ENCODE measurements around the gene CYB5B. TPM values are rescaled to one million over a fixed set of nuclear protein-coding genes. Genes with fewer than 3 reads are reported as not detected.

Gene CYB5B
- polyA plus RNA-seq, 3 donors: 24.9 to 63.0 (median 54.0) TPM

DNA sequence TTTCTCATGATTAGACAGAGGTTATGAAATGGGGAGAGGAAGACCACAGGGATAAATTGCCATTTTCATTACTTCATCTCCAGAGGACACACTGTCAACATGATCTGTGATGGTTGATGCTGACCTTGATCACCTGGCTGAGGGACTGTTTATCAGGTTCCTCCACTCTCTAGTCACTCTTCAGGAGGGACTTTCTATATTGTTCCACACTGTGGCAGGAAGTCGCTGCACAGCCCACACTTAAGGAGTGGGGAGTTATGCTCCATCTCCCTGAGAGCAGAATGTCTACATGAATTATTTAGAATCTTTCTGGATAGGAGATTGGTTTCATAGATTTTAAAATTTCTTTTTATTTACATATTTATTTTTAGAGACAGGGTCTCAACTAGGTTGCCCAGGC, 46.7 kb downstream of the CYB5B start:
- no peak overlapping the region for H3K27ac ChIP-seq (ENCODE audit: low read depth, low read length)
- WGBS, 3 donors: 79 to 92% (median 80%) methylated on average over 1 of the region's 1 CpG

DNA sequence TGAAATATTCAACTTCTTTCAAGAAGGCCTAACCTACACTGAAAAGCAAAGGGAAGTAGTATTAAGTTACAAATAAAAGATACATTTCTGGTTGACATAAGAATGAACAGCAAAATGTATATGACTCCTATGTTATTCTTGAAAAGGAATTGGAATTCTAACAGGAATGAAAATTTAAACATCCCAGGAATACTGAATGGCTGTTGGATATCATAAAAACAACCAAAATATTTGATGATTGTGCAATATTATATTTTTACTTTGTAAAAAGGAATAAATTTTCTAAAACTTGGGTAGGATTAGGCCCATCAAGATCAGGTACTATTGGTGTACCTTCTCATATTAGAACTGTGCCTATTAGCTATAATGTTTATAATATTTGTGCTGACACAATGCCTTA, 50.0 kb downstream of the CYB5B start:
- no peak overlapping the region for H3K27ac ChIP-seq (ENCODE audit: low read depth, low read length)

DNA sequence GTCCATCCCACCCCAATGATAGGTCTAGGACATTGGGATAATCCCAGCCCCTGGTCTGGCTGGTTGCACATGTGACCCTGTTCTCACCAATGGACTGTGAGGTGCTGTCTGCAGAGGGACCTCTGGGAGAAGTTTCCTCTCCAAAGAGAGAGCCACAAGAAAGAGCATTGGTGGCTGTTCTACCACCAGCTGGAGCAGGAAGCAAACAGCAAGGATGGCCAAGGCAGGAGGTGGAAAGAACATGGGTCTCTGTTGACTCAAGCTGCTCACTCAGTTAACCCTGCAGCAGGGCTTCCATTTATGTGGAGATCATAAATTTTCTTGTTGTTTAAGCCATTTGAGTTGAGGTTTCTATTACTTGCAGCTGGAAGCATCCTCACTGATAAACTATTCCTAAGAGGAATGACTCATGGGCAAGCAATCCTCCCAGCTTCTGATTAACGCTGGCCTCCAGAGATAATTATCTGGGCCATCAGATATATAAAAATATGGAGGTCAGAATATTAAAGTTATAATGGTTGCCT, 52.6 kb downstream of the CYB5B start:
- no peak overlapping the region for H3K27ac ChIP-seq (ENCODE audit: low read depth, low read length)
- 8 to 58% (median 9%) methylated on average over 1 of the region's 1 CpG for WGBS, 3 donors

DNA sequence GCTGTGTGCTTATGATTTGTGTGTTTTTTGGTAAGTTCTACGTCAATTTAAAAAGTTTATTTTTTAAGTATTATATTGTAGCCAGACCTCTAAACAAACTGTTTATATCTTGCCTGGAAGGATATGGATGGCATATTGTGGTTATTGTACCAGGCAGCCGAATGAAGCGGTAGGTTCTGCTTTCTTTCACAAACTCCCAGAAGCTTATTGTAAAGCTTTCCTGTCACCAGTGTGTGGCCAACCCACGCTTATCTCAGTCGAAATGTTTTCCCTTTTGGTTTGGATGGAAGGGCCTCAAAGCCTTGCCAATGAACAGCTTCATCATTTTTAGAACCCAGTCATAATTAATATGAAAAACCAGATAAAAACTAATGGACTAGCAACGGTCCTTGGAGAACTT, 53.1 kb downstream of the CYB5B start:
- WGBS, 3 donors: 16 to 60% (median 24%) methylated on average over 6 of the region's 6 CpGs
- no peak overlapping the region for H3K27ac ChIP-seq (ENCODE audit: low read depth, low read length)

DNA sequence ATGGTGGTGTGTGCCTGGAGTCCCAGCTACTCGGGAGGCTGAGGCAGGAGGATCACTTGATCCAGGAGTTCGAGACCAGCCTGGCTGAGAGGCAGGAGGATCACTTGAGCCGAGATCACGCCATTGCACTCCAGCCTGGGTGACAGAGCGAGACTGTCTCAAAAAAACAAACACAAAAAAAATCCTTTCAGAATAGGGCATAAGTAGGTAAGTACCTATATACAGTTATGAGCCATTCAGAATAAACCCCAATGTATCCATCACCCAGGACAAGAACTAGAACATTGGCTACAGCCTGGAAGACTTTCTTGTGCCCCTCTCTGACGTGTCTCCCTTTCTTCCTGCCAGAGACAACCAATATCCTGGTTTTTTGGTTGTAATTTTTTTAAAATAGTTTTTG, 54.3 kb downstream of the CYB5B start:
- 93 to 95% (median 95%) methylated on average over 6 of the region's 6 CpGs for WGBS, 3 donors
- H3K27ac ChIP-seq (ENCODE audit: low read depth, low read length): no peak overlapping the region

DNA sequence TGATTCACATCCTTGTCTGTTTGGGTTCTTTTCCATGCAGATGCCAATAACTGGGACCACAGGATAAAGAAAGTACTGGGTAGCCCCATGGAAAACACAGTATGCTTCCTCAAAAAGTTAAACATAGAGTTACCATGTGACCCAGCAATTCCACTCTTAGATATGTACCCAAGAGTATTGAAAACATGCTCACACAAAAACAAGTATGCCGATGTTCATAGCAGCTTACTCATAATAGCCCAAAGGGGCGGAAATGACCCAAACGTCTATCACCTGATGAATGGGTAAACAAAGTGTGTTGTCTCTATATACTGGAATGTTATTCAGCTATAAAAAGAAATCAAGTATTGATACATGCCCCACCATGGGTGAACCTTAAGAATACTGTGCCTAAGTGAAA, 55.4 kb downstream of the CYB5B start:
- H3K27ac ChIP-seq (ENCODE audit: low read depth, low read length): no peak overlapping the region
- 87 to 88% (median 88%) methylated on average over 3 of the region's 3 CpGs for whole genome bisulfite sequencing, 3 donors

DNA sequence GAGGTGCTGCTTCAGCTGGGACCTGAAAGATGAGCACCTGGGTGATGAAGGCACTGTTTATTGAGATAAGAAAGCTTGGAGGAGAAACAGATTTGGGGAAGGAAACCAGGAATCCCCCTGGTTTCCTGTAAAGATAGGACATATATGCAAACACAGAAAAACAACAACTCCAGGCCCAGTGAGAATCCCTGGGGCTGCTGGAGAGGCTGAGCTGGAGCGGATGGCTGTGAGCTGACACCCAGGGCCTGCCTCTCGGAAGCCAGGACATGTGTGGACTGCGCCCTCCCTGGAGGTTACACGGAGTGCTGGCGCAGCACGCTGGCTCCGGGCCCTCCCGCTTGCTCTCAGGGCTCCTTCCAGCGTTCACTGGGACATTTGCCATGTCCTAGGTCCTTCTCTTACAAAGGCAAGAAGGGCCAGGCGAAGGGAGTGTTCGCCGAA, 57.5 kb downstream of the CYB5B start:
- 28 to 57% (median 32%) methylated on average over 12 of the region's 12 CpGs for WGBS, 3 donors
- H3K27ac ChIP-seq (ENCODE audit: low read depth, low read length): peak overlapping the region; percentile 48

DNA sequence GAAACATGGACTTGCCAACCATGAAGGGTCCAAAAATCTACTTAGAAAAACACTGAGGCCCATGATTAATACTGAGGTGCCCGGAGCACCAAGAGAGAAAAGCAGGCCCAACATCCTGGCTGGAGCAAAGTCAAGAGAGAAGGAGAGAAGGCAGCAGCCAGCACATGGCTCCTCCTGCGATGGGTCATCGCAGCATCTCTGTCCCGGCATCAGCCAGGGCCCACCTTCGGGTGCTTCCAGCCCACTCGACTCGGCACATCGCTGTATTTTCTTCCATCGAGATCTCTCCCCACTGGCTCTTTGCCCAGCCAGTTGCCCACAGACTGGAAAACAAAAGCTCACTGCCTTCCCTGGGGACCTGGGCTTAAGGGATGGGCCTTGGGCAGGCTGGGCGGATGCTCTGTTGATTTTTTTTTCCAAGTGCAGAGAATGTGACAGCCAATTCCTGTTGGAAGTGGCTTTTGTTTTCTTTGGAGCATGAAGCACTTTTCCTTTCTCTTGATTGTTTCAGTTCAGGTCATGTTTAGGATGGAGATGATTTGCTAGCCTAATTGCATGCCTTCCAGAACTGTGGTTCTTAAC, 58.1 kb downstream of the CYB5B start:
- WGBS, 3 donors: 46 to 77% (median 61%) methylated on average over 10 of the region's 10 CpGs

DNA sequence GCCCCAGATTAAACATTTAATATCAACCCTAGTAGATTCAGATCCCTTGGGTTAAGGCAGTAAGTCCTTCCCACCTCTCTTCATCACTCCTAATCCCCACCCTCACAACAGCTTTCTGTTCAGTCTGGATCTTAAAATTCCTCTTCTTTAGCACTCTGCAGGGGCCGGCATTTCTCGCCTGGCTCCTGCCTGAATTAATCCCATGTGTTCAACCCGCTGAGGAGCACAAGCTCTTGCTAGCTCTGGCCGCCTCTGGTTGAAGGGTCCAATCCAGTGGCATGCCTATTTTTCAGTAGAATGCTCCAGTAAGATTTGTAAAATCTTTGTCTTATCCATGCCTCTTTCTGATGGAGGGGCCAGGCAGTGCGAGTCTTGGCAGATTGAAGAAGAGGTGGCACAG, 59.2 kb downstream of the CYB5B start:
- 72 to 90% (median 85%) methylated on average over 5 of the region's 5 CpGs for WGBS, 3 donors
- H3K27ac ChIP-seq (ENCODE audit: low read depth, low read length): no peak overlapping the region

More for the DNA sequence above, 58.1 kb downstream of the CYB5B start:
- H3K27ac ChIP-seq (ENCODE audit: low read depth, low read length): no peak overlapping the region

DNA sequence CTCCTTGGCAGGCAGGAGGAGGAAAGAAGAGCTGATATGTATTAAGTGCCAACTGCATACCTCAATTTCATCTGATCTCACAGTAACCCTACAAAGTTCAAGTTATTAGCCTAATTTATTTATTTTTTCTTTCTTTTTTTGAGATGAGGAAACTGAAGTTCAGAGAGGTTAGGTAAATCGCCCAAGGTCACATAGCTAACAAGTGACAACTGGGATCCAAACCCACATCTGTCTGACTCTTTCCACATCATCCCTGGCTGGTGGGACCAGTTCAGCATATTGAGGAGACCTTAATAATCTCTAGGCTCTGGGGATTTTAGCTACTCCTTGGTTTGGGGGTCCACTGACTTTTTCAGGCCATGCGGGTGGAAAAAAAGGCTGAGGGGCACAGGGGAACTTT, 60.9 kb downstream of the CYB5B start:
- H3K27ac ChIP-seq (ENCODE audit: low read depth, low read length): no peak overlapping the region
- 93 to 98% (median 95%) methylated on average over 2 of the region's 2 CpGs for WGBS, 3 donors

DNA sequence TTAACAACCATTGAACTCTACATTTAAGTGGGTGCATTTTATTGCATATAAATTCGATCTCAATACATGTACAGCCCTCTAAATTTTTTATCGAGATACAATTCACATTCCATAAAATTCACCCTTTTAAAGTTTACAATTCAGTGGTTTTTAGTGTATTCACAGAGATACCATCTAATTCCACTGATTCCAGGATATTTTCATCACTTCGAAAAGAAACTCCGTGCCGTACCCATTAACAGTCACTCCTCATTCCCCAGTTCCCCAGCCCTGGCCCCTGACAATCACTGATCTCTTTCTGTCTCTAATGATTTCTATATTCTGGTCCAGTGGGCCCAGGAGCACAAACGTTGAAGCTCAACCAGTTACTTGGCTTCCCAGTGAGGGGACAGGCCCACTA, 61.4 kb downstream of the CYB5B start:
- whole genome bisulfite sequencing, 3 donors: 90 to 95% (median 95%) methylated on average over 6 of the region's 6 CpGs
- no peak overlapping the region for H3K27ac ChIP-seq (ENCODE audit: low read depth, low read length)

DNA sequence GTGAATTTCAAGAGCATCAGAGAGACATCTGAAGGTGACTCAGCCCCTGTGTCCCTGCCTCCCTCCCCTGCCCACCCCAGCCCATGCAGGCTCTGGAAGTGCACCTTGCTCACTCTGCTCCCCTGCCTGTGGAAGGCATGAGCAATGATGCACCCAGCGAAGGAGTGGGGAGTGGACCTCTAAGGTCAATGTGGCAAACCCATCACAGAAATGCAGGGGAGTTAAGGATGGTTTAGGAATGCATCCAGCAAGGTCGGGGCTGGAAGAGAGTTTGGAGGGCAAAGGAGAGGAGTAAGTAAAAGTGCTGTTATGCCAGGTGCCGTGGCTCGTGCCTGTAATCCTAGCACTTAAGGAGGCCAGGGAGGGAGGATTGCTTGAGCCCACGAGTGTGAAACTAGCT, 61.9 kb downstream of the CYB5B start:
- 85 to 91% (median 85%) methylated on average over 5 of the region's 5 CpGs for WGBS, 3 donors
- no peak overlapping the region for H3K27ac ChIP-seq (ENCODE audit: low read depth, low read length)

DNA sequence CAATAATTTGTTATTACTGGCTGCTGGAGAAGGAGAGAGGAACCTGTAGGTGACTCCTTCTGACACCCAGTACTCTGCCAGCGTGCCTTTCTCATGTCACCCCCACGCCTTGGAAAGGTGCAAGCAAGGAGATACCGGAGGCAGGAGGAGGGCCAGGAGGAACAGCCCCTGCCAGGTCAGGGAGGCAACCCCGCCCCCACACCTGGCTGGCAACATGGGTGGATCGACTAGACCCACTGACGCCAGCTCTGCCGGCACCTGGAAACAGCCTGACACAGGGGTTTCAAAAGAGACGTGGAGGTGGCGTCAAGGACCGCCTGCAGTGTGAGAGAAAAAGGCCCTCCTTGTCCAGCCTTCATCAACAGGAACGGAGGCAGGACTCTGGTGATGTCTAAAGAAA, 62.3 kb downstream of the CYB5B start:
- H3K27ac ChIP-seq (ENCODE audit: low read depth, low read length): no peak overlapping the region
- WGBS, 3 donors: 79 to 94% (median 89%) methylated on average over 11 of the region's 11 CpGs

DNA sequence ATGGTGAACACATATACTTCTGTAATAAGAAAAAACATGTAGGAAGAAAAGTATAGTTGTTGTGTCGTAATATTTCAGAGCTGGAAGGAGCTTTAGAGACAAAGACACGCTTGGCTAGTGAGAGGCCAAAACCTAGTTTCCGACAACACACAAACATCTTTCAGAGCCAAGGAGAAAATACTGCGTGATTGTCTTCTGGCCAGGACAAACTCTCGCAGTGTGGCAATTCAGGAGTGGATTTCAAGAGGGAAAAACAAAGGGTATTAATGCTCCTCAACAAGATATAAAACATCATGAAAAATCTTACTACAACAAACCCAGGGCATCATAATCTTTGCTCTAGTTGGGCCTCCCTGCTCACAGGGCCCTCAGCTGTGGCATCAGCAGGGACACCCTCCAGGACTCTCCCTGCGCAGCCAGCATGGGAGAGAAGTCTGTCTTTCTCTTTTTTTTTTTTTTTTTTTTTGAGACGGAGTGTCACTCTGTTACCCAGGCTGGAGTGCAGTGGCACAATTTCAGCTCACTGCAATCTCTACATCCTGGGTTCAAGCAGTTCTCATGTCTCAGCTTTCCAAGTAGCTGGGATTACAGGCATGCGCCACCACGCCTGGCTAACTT, 66.4 kb downstream of the CYB5B start:
- no peak overlapping the region for H3K27ac ChIP-seq (ENCODE audit: low read depth, low read length)
- WGBS, 3 donors: 81 to 88% (median 87%) methylated on average over 8 to 9 of the region's 9 CpGs

DNA sequence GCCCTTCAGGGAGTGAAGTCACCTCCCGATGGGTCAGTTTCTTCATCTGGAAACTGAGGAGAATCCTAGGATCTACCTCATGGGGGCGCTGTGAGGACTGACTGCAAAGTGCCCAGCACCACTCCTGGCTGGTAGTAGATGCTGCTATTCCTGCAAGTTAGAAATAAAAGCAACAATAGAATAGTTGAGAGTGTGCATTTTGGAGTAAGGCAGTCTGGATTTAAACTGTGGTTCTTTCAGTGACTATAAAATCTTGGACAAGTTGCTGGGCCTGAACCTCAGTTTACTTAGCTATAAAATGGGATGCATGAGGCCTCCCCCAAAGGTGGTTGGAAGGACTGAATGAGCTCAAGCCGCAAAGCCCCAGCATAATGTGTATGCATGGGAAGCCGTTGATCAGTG, 70.6 kb downstream of the CYB5B start:
- WGBS, 3 donors: 72 to 82% (median 80%) methylated on average over 4 of the region's 4 CpGs
- H3K27ac ChIP-seq (ENCODE audit: low read depth, low read length): no peak overlapping the region

DNA sequence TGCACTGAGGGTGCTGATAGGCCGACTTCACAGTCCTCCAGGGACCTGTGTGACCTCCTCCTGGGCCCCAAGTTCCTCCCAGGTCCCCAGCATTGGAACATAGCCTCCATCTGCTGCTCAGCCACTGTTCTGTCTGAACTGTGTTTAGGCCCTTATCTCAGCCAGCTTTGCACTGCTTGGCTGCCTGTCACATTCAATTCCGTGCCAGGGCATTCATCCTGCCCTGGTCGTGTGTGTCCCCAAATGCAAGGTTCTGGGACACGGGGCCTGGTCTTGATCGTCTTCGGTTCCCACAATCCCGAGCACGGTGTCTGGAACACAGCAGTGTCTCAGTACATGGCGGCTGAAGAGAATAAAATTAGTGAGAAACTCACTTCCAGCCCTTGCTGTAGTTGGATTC, 71.4 kb downstream of the CYB5B start:
- WGBS, 3 donors: 76 to 91% (median 79%) methylated on average over 9 of the region's 9 CpGs
- no peak overlapping the region for H3K27ac ChIP-seq (ENCODE audit: low read depth, low read length)

DNA sequence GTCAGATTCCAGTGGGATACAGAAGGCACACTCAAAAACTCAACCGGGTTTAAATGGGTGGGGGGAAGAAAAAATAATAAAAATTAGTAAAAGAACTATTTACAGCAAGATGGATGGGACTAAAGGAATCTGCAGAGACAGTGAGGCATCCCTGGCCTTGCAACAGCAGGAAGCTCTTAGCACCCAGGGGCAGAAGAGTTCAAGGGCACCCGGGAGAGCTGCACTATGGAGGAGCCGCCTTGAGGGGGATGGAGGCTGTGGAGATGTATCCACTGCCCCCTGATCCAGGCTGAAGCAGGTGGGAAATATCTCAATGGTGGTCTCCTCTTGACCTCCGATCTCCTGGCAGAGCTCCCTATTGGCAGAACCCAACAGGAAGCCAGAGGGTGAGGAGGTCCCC, 72.0 kb downstream of the CYB5B start:
- 80 to 90% (median 89%) methylated on average over 4 of the region's 4 CpGs for WGBS, 3 donors
- H3K27ac ChIP-seq (ENCODE audit: low read depth, low read length): no peak overlapping the region

DNA sequence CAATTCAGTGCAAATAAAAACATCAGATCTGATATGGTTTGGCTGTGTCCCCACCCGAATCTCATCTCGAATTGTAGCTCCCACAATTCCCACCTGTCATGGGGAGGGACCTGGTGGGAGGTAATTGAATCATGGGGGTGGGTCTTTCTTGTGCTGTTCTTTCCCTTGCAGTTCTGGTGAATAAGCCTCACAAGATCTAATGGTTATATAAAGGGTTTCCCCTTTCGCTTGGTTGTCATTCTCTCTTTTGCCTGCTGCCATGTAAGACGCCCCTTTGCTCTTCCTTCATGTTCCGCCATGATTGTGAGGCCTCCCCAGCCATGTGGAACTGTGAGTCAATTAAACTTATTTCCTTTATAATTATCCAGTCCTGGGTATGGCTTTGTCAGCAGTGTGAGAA, 72.5 kb downstream of the CYB5B start:
- WGBS, 3 donors: 82 to 94% (median 91%) methylated on average over 5 of the region's 5 CpGs
- no peak overlapping the region for H3K27ac ChIP-seq (ENCODE audit: low read depth, low read length)

DNA sequence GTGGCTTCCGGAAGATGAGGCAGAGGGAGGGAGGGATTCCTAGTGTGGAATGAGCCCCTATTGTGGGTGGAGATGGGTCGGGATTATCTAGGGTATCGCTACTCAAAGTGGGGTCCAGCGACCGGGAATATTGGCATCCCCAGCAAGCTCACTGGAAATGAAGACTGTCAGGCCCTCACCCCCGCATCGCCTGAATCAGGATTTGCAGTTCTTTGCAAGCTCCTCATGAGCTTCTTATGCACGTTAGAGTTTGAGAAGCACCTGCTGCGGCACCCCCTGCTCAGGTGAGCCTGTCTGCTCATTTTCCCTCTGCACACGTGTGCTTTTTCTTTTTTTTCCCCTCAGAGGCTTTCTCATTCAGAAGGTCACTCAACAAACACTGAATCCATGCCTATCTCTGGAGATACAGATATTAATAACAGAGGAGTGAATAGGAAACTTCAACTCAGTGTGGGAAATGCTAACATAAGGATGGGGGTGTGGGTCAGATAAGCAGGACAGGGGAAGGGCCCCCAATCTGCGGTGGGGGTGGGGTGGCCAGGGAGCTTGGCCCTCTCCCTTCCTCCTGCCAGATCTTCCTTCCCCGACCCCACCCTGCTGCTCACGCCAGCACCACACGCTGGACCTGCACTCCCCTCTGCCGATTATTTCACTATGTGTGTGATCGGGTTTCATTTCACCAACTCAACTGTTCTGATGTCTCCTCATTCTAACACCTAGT, 73.6 kb downstream of the CYB5B start:
- no peak overlapping the region for H3K27ac ChIP-seq (ENCODE audit: low read depth, low read length)
- WGBS, 3 donors: 64 to 72% (median 68%) methylated on average over 16 of the region's 16 CpGs

DNA sequence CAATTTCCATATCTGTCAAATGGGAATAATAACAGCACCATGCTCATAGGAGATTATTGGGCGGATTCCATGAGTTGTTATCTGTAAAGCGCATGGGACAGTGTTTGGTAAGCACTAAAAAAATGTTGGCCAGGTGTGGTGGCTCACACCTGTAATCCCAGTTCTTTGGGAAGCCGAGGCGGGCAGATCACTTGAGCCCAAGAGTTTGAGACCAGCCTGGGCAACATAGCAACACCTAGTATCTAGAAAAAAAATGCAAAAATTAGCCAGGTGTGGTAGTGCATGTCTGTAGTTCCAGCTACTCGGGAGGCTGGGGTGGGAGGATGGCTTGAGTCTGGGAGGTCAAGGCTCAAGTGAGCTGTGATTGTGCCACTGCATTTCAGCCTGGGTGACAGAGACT, 74.5 kb downstream of the CYB5B start:
- 83 to 96% (median 94%) methylated on average over 5 of the region's 5 CpGs for WGBS, 3 donors
- H3K27ac ChIP-seq (ENCODE audit: low read depth, low read length): no peak overlapping the region
